PC-9 (cell line): ENCODE data around the gene SHANK3. TPM values are rescaled to one million over a fixed set of nuclear protein-coding genes. Genes with fewer than 3 reads are reported as not detected.

Experiments used
- BruUV-seq: library from RNA; stranded (reverse); fragments of 400-500 nt; replicated peaks from 2 replicates; lab custom pipeline; 2021; lab: Mats Ljungman, UMichigan
- CTCF ChIA-PET: fragments of 300-600 bp; sonication (Branson Sonifier 250); formaldehyde crosslinking; loops from one replicate; lab custom pipeline; 2022; ENCODE audit warnings: antibody characterized with exemption; lab: Charles Lee
- POLR2A ChIA-PET: fragments of 300-600 bp; sonication (Branson Sonifier 250); formaldehyde crosslinking; loops from one replicate; lab custom pipeline; 2022; ENCODE audit warnings: antibody characterized with exemption; ENCODE audit not compliant: unreplicated experiment; lab: Charles Lee
- DNase-seq, 2 experiments: peaks; one replicate each; pipeline versions ENCODE4 v3.0.0 to v3.0.0-alpha.2; 2015 to 2022; ENCODE audit warnings: mixed read lengths in 1 of 2
- H2AFZ ChIP-seq: fragments of 200-600 bp; sonication (generic); 2 replicates; pipeline ENCODE4 v1.8.1; 2017; ENCODE audit warnings: antibody characterized with exemption
- H3F3A ChIP-seq: fragments of 200-600 bp; sonication (generic); 2 replicates; pipeline ENCODE4 v1.8.1; 2017; ENCODE audit warnings: antibody characterized with exemption, mild to moderate bottlenecking, low read depth; ENCODE audit not compliant: insufficient read depth
- H3K27ac ChIP-seq: fragments of 200-600 bp; sonication (generic); 2 replicates; pipeline ENCODE4 v1.6.1; 2016; ENCODE audit warnings: mixed run types
- H3K27me3 ChIP-seq: fragments of 200-600 bp; sonication (generic); 2 replicates; pipeline ENCODE4 v1.6.1; 2016; ENCODE audit warnings: low read depth, mixed run types; ENCODE audit not compliant: insufficient read depth
- H3K36me3 ChIP-seq: fragments of 200-600 bp; sonication (generic); 2 replicates; pipeline ENCODE4 v1.6.1; 2016; ENCODE audit warnings: low read depth, mixed run types
- H3K4me1 ChIP-seq: fragments of 200-600 bp; sonication (generic); replicated peaks from 2 replicates; pipeline ENCODE4 v1.6.1; 2016; ENCODE audit warnings: mixed run types; ENCODE audit not compliant: insufficient read depth
- H3K4me2 ChIP-seq: fragments of 200-600 bp; sonication (generic); 2 replicates; pipeline ENCODE4 v1.6.1; 2017; ENCODE audit warnings: mixed run types
- H3K4me3 ChIP-seq: fragments of 200-600 bp; sonication (generic); 2 replicates; pipeline ENCODE4 v1.6.1; 2016; ENCODE audit warnings: mixed run types
- H3K79me2 ChIP-seq: fragments of 200-600 bp; sonication (generic); 2 replicates; pipeline ENCODE4 v1.6.1; 2017; ENCODE audit warnings: low read depth, mixed run types
- H3K9me2 ChIP-seq: fragments of 200-600 bp; sonication (generic); 2 replicates; pipeline ENCODE4 v1.8.1; 2017; ENCODE audit warnings: mild to moderate bottlenecking; ENCODE audit not compliant: insufficient read depth
- H3K9me3 ChIP-seq: fragments of 200-600 bp; sonication (generic); 2 replicates; pipeline ENCODE4 v1.8.1; 2016; ENCODE audit warnings: low read depth; ENCODE audit not compliant: insufficient read depth
- H4K20me1 ChIP-seq: fragments of 200-600 bp; sonication (generic); 2 replicates; pipeline ENCODE4 v1.8.1; 2017; ENCODE audit not compliant: insufficient read depth
- CTCF ChIP-seq: fragments of 200-600 bp; sonication (generic); conservative IDR thresholded peaks from 2 replicates; pipeline ENCODE4 v1.6.1; 2017; ENCODE audit warnings: mixed run types, antibody characterized with exemption, mild to moderate bottlenecking, moderate library complexity
- EZH2 ChIP-seq: fragments of 200-600 bp; sonication (generic); IDR thresholded peaks from 2 replicates; pipeline ENCODE4 v1.8.0; 2017; ENCODE audit warnings: antibody characterized with exemption, low read depth
- intact Hi-C: fragments of 100-400 bp; cut with micrococcal nuclease; formaldehyde crosslinking; loops from one replicate; pipeline ENCODE4 v1.10.0; 2022; ENCODE audit not compliant: unreplicated experiment
- total RNA-seq: library from RNA; stranded (reverse); gene quantifications from 2 replicates; pipeline ENCODE4 v1.2.3, GENCODE V29; 2021

Gene SHANK3
- total RNA-seq, 1 experiment from 2014 or later: 5.8 TPM

- Histone ChIP-seq H3K79me2 (no peaks in the 10 kb centered on the region), H3K9me3 (no peaks in the 10 kb centered on the region), H3K4me3 (no peak overlapping the region), H4K20me1 (no peaks in the 10 kb centered on the region), H3K27me3 (no peaks in the 10 kb centered on the region), H3K27ac (no peak overlapping the region), H3F3A (no peaks in the 10 kb centered on the region), H3K4me2 (no peak overlapping the region), H3K4me1 (no peaks in the 10 kb centered on the region), H2AFZ (no peak overlapping the region), H3K9me2 (no peaks in the 10 kb centered on the region), H3K36me3 (no peaks in the 10 kb centered on the region)
- DNase-seq: no peak
- no peak for TF ChIP-seq CTCF
- no peak for TF ChIP-seq EZH2
- intact Hi-C loops: no loop called here
- ChIA-PET POLR2A (no interaction called here), CTCF (no interaction called here)
- no TSS peak for BruUV-seq
Observed at GRCh38 chr22:50714631-50715179, 42.1 kb downstream of the SHANK3 start.

- Histone ChIP-seq H3K9me2 (no peaks in the 10 kb centered on the region), H3K36me3 (no peaks in the 10 kb centered on the region), H3F3A (no peaks in the 10 kb centered on the region), H3K9me3 (no peaks in the 10 kb centered on the region), H3K4me3 (no peak overlapping the region), H4K20me1 (no peaks in the 10 kb centered on the region), H3K79me2 (no peaks in the 10 kb centered on the region), H3K4me2 (no peak overlapping the region), H2AFZ (no peak overlapping the region), H3K27me3 (no peaks in the 10 kb centered on the region), H3K4me1 (no peaks in the 10 kb centered on the region), H3K27ac (no peak overlapping the region)
- BruUV-seq: no TSS peak
- intact Hi-C loops: no loop called here
- ChIA-PET POLR2A (no interaction called here), CTCF (no interaction called here)
- DNase-seq: no peak
- no peak for TF ChIP-seq EZH2
Observed at GRCh38 chr22:50715250-50715649, 42.6 kb downstream of the SHANK3 start.

- Histone ChIP-seq H3K79me2 (no peaks in the 10 kb centered on the region), H3K9me2 (no peaks in the 10 kb centered on the region), H3K4me1 (no peaks in the 10 kb centered on the region), H3K36me3 (no peaks in the 10 kb centered on the region), H3K9me3 (no peaks in the 10 kb centered on the region), H4K20me1 (no peaks in the 10 kb centered on the region), H3K27ac (no peak overlapping the region), H2AFZ (no peak overlapping the region), H3F3A (no peaks in the 10 kb centered on the region), H3K27me3 (no peaks in the 10 kb centered on the region), H3K4me2 (no peak overlapping the region), H3K4me3 (no peak overlapping the region)
- TF ChIP-seq EZH2: no peak
- no peak for TF ChIP-seq CTCF
- no peak for DNase-seq
- POLR2A ChIA-PET: no interaction called here
- no TSS peak for BruUV-seq
- intact Hi-C loops: no loop called here
- CTCF ChIA-PET: no interaction called here
Observed at GRCh38 chr22:50715776-50716175, 43.2 kb downstream of the SHANK3 start.
